ENCODE data around the gene GALM.
"Not testable (repeated sequence)": the region's sequence is repeated elsewhere in the genome, so short reads cannot be mapped to it uniquely, and the experiment has no call there.

The GALM gene

GRCh38 chr2:38701542-38701941 lies 35.6 kb downstream of the GALM start:
- TF ChIP-seq, protein P1, sequence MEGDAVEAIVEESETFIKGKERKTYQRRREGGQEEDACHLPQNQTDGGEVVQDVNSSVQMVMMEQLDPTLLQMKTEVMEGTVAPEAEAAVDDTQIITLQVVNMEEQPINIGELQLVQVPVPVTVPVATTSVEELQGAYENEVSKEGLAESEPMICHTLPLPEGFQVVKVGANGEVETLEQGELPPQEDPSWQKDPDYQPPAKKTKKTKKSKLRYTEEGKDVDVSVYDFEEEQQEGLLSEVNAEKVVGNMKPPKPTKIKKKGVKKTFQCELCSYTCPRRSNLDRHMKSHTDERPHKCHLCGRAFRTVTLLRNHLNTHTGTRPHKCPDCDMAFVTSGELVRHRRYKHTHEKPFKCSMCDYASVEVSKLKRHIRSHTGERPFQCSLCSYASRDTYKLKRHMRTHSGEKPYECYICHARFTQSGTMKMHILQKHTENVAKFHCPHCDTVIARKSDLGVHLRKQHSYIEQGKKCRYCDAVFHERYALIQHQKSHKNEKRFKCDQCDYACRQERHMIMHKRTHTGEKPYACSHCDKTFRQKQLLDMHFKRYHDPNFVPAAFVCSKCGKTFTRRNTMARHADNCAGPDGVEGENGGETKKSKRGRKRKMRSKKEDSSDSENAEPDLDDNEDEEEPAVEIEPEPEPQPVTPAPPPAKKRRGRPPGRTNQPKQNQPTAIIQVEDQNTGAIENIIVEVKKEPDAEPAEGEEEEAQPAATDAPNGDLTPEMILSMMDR (IDR thresholded peaks at IDR 0.05; ENCODE audit: insufficient read depth, low read length, poor library complexity, severe bottlenecking): no peak
- TF ChIP-seq EZH2phosphoT487 (conservative IDR thresholded peaks at IDR 0.05; ENCODE audit: low read length): no peak
- H4K20me1 ChIP-seq (ENCODE audit: low read depth, low read length): no peaks in the 10 kb centered on the region
- no peaks in the 10 kb centered on the region for H3K36me3 ChIP-seq (ENCODE audit: low read length)
- no peaks in the 10 kb centered on the region for H3K79me2 ChIP-seq (ENCODE audit: insufficient read depth, low read length)
- no peaks in the 10 kb centered on the region for H3K9me3 ChIP-seq (ENCODE audit: insufficient read depth, low read length)
- H3K27ac ChIP-seq (ENCODE audit: low read depth, low read length): no peak overlapping the region
- no peak overlapping the region for H3K4me3 ChIP-seq (ENCODE audit: insufficient read depth, low read length, poor library complexity, severe bottlenecking)
- no peak overlapping the region for H3K4me2 ChIP-seq (ENCODE audit: low read depth, low read length, poor library complexity, severe bottlenecking)
- no peak overlapping the region for H2AFZ ChIP-seq (ENCODE audit: low read depth, low read length, severe bottlenecking)
- H3K9ac ChIP-seq (ENCODE audit: low read length): no peak overlapping the region
- H3K9me2 ChIP-seq (replicated peaks; ENCODE audit: insufficient read depth, low read length): no peaks in the 10 kb centered on the region
- no peaks in the 10 kb centered on the region for H3F3A ChIP-seq (ENCODE audit: insufficient read depth)
- H3K27me3 ChIP-seq (ENCODE audit: low read length): no peaks in the 10 kb centered on the region

- Histone ChIP-seq H3K4me3 (ENCODE audit: insufficient read depth, low read length, poor library complexity, severe bottlenecking) (no peak overlapping the region), H3K9me3 (ENCODE audit: insufficient read depth, low read length) (no peaks in the 10 kb centered on the region), H3K4me2 (ENCODE audit: low read depth, low read length, poor library complexity, severe bottlenecking) (no peak overlapping the region), H3K36me3 (ENCODE audit: low read length) (no peaks in the 10 kb centered on the region), H3K27me3 (ENCODE audit: low read length) (no peaks in the 10 kb centered on the region), H2AFZ (ENCODE audit: low read depth, low read length, severe bottlenecking) (no peak overlapping the region), H3K27ac (ENCODE audit: low read depth, low read length) (no peak overlapping the region), H4K20me1 (ENCODE audit: low read depth, low read length) (no peaks in the 10 kb centered on the region), H3K9ac (ENCODE audit: low read length) (no peak overlapping the region), H3K9me2 (replicated peaks; ENCODE audit: insufficient read depth, low read length) (no peaks in the 10 kb centered on the region), H3F3A (ENCODE audit: insufficient read depth) (no peaks in the 10 kb centered on the region), H3K79me2 (ENCODE audit: insufficient read depth, low read length) (no peaks in the 10 kb centered on the region)
- TF ChIP-seq, protein P1 (IDR thresholded peaks at IDR 0.05; ENCODE audit: insufficient read depth, low read length, poor library complexity, severe bottlenecking): no peak
- TF ChIP-seq EZH2phosphoT487 (conservative IDR thresholded peaks at IDR 0.05; ENCODE audit: low read length): no peak
Observed at GRCh38 chr2:38702413-38702812, 36.5 kb downstream of the GALM start.

DNA sequence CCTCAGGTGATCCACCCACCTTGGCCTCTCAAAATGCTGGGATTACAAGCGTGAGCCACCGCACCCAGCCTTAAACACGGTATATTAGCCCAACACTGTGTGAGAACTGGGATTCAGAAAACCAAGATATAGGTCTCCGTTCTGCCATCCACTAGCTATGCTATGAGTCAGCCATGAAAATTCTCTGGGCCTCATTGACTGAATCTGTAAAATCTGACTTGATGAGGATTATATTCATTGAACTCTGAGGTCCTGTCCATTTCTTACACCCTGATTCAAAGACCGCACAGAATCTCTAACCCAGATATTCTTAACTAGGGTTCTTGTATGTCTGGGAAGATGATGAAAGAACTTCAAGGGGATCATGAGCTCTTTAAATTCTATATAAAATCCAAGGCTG lies 37.4 kb downstream of the GALM start:
- not testable (repeated sequence) for H3K9me2 ChIP-seq (replicated peaks; ENCODE audit: insufficient read depth, low read length); H3K27ac ChIP-seq (ENCODE audit: low read depth, low read length); H3F3A ChIP-seq (ENCODE audit: insufficient read depth); H3K79me2 ChIP-seq (ENCODE audit: insufficient read depth, low read length); H3K9ac ChIP-seq (ENCODE audit: low read length); H2AFZ ChIP-seq (ENCODE audit: low read depth, low read length, severe bottlenecking); H3K27me3 ChIP-seq (ENCODE audit: low read length); H4K20me1 ChIP-seq (ENCODE audit: low read depth, low read length); H3K4me2 ChIP-seq (ENCODE audit: low read depth, low read length, poor library complexity, severe bottlenecking); H3K36me3 ChIP-seq (ENCODE audit: low read length); H3K9me3 ChIP-seq (ENCODE audit: insufficient read depth, low read length); H3K4me3 ChIP-seq (ENCODE audit: insufficient read depth, low read length, poor library complexity, severe bottlenecking)

GRCh38 chr2:38704664-38705063 lies 38.8 kb downstream of the GALM start:
- Histone ChIP-seq H3K27ac (ENCODE audit: low read depth, low read length) (no peak overlapping the region), H3K79me2 (ENCODE audit: insufficient read depth, low read length) (no peaks in the 10 kb centered on the region), H3K9me3 (ENCODE audit: insufficient read depth, low read length) (no peaks in the 10 kb centered on the region), H3K4me2 (ENCODE audit: low read depth, low read length, poor library complexity, severe bottlenecking) (no peak overlapping the region), H2AFZ (ENCODE audit: low read depth, low read length, severe bottlenecking) (no peak overlapping the region), H3K27me3 (ENCODE audit: low read length) (no peaks in the 10 kb centered on the region), H3K9me2 (replicated peaks; ENCODE audit: insufficient read depth, low read length) (no peaks in the 10 kb centered on the region), H3K36me3 (ENCODE audit: low read length) (no peaks in the 10 kb centered on the region), H3K4me3 (ENCODE audit: insufficient read depth, low read length, poor library complexity, severe bottlenecking) (no peak overlapping the region), H3F3A (ENCODE audit: insufficient read depth) (no peaks in the 10 kb centered on the region), H3K9ac (ENCODE audit: low read length) (no peak overlapping the region), H4K20me1 (ENCODE audit: low read depth, low read length) (no peaks in the 10 kb centered on the region)
- no peak for TF ChIP-seq EZH2phosphoT487 (conservative IDR thresholded peaks at IDR 0.05; ENCODE audit: low read length)
- TF ChIP-seq, protein P1 (IDR thresholded peaks at IDR 0.05; ENCODE audit: insufficient read depth, low read length, poor library complexity, severe bottlenecking): no peak

Data from SU-DHL-6 (cell line).